ENCODE data around the gene OR2T27. TPM values are rescaled to one million over a fixed set of nuclear protein-coding genes. Genes with fewer than 3 reads are reported as not detected.

OR2T27 gene
- total RNA-seq (2022; extraction: Qiagen RNA extraction; ENCODE audit: low read depth): not detected in 5 replicates

GRCh38 chr1:248655354-248655753 lies at the start of gene OR2T27:
OR2T27 (minus strand) TSS chr1:248655528; CDS start chr1:248650884, 4,644 bp downstream.

GRCh38 chr1:248702714-248703113 lies 47.4 kb upstream of the OR2T27 start, which contains the start of gene OR14I1:
OR14I1 (minus strand) TSS chr1:248702766.

GRCh38 chr1:248645178-248645577 lies 10.2 kb downstream of the OR2T27 start, which contains the start of gene OR2T35:
OR2T35 (minus strand) TSS chr1:248645278; CDS start chr1:248639258, 6,020 bp downstream.

GRCh38 chr1:248634991-248635390 lies 20.3 kb downstream of the OR2T27 start, which contains the start of gene OR2T11:
OR2T11 (minus strand) TSS chr1:248635091; CDS start chr1:248627128, 7,963 bp downstream.

Other genes starting within 250 kb of the OR2T27 start
- gene OR2T2, start 209.9 kb downstream of the OR2T27 start, total RNA-seq (2022; extraction: Qiagen RNA extraction; ENCODE audit: low read depth): not detected in 5 replicates
- gene OR2T3, start 182.2 kb downstream of the OR2T27 start, total RNA-seq (2022; extraction: Qiagen RNA extraction; ENCODE audit: low read depth): not detected in 5 replicates
- gene OR2T5, start 166.9 kb downstream of the OR2T27 start, total RNA-seq (2022; extraction: Qiagen RNA extraction; ENCODE audit: low read depth): not detected in 5 replicates
- not detected in 5 replicates for gene OR2G6, start 147.5 kb downstream of the OR2T27 start, total RNA-seq (2022; extraction: Qiagen RNA extraction; ENCODE audit: low read depth)
- gene OR2T29, start 92.8 kb downstream of the OR2T27 start, total RNA-seq (2022; extraction: Qiagen RNA extraction; ENCODE audit: low read depth): not detected in 5 replicates
- not detected in 5 replicates for gene OR2T34, start 80.8 kb downstream of the OR2T27 start, total RNA-seq (2022; extraction: Qiagen RNA extraction; ENCODE audit: low read depth)
- not detected in 5 replicates for gene OR2T10, start 57.8 kb downstream of the OR2T27 start, total RNA-seq (2022; extraction: Qiagen RNA extraction; ENCODE audit: low read depth)
- gene OR2T11, start 20.4 kb downstream of the OR2T27 start, total RNA-seq (2022; extraction: Qiagen RNA extraction; ENCODE audit: low read depth): not detected in 5 replicates
- gene OR2T35, start 10.2 kb downstream of the OR2T27 start, total RNA-seq (2022; extraction: Qiagen RNA extraction; ENCODE audit: low read depth): not detected in 5 replicates
- gene OR14I1, start 47.2 kb upstream of the OR2T27 start, total RNA-seq (2022; extraction: Qiagen RNA extraction; ENCODE audit: low read depth): not detected in 5 replicates
- 0.10 to 0.12 TPM (median 0.12 TPM) in 4 of 5 replicates, not detected in the other for gene LYPD8, start 100.2 kb upstream of the OR2T27 start, total RNA-seq (2022; extraction: Qiagen RNA extraction; ENCODE audit: low read depth)
- gene SH3BP5L, start 170.4 kb upstream of the OR2T27 start, total RNA-seq (2022; extraction: Qiagen RNA extraction; ENCODE audit: low read depth): 22.3 to 27.1 TPM (median 24.4 TPM) in 5 replicates
- 15.9 to 22.6 TPM (median 22.2 TPM) in 5 replicates for gene ZNF672, start 182.7 kb upstream of the OR2T27 start, total RNA-seq (2022; extraction: Qiagen RNA extraction; ENCODE audit: low read depth)
- 16.9 to 22.9 TPM (median 21.1 TPM) in 5 replicates for gene ZNF692, start 203.6 kb upstream of the OR2T27 start, total RNA-seq (2022; extraction: Qiagen RNA extraction; ENCODE audit: low read depth)

All from A549 treated with GW870086 at 1 μM for 4 hours (cell line).